Effector memory CD8-positive, alpha-beta T cell (primary cell): ENCODE measurements around the gene C9orf50.
A peak's percentile ranks its signal among the peaks of the same experiment; 100 is the strongest.

Source experiments
- ATAC-seq: fragments of 150-1000 bp; cut with Tn5 transposase; replicated peaks from 2 replicates; pipeline ENCODE4 v1.10.0; 2021; ENCODE audit warnings: mild to moderate bottlenecking, moderate library complexity
- DNase-seq, 3 experiments: peaks; one replicate each; pipeline ENCODE4 v3.0.0; 2021
- H3K27ac Mint-ChIP-seq, 2 donors: one replicate each; pipeline ENCODE4 v1.8.0; 2022; ENCODE audit warnings: mild to moderate bottlenecking in 2 of 2, mixed read lengths in 2 of 2, moderate library complexity in 2 of 2
- H3K27me3 Mint-ChIP-seq, 2 donors: one replicate each; pipeline ENCODE4 v1.8.0; 2022; ENCODE audit warnings: mixed read lengths in 2 of 2
- H3K36me3 Mint-ChIP-seq: one replicate; pipeline ENCODE4 v1.8.0; 2022; ENCODE audit warnings: mild to moderate bottlenecking, moderate library complexity, mixed read lengths; ENCODE audit not compliant: insufficient read depth
- H3K4me1 Mint-ChIP-seq, 2 donors: one replicate each; pipeline ENCODE4 v1.8.0; 2022; ENCODE audit warnings: low read depth in 2 of 2, mixed read lengths in 2 of 2
- H3K4me3 Mint-ChIP-seq, 2 donors: one replicate each; pipeline ENCODE4 v1.8.0; 2022; ENCODE audit warnings: mild to moderate bottlenecking in 2 of 2, mixed read lengths in 2 of 2, moderate library complexity in 2 of 2
- H3K9me3 Mint-ChIP-seq, 2 donors: one replicate each; pipeline ENCODE4 v1.8.0; 2022; ENCODE audit warnings: mixed read lengths in 2 of 2

The C9orf50 gene

GRCh38 chr9:129608561-129609481 is 12.1 kb downstream of the C9orf50 start:
- peak overlapping the region; percentile 38 to 61 for H3K4me3 Mint-ChIP-seq
- H3K36me3 Mint-ChIP-seq, result peaks cover 20% of the 10 kb centered on the region
- H3K27ac Mint-ChIP-seq, result peak overlapping the region; percentile 90 to 96
- peaks cover 41 to 48% of the 10 kb centered on the region in 2 donors for H3K4me1 Mint-ChIP-seq
- no peaks in the 10 kb centered on the region for H3K9me3 Mint-ChIP-seq
- no peak for ATAC-seq
- DNase-seq, result no peak
- H3K27me3 Mint-ChIP-seq, result peaks cover 0 to 5% of the 10 kb centered on the region in 2 donors

GRCh38 chr9:129607027-129607387 is 13.9 kb downstream of the C9orf50 start:
- no peak for DNase-seq
- Mint-ChIP-seq H3K36me3 (peaks cover 20% of the 10 kb centered on the region), H3K27me3 (no peaks in the 10 kb centered on the region), H3K4me3 (peak overlapping the region in 1 of 2 donors; percentile 65), H3K9me3 (no peaks in the 10 kb centered on the region), H3K4me1 (peaks cover 51 to 53% of the 10 kb centered on the region in 2 donors), H3K27ac (peak overlapping the region; percentile 83 to 90)
- ATAC-seq, result no peak

- H3K4me3 Mint-ChIP-seq, result no peak overlapping the region
- DNase-seq (no peak), ATAC-seq (no peak)
- H3K36me3 Mint-ChIP-seq, result peaks cover 20% of the 10 kb centered on the region
- H3K9me3 Mint-ChIP-seq, result no peaks in the 10 kb centered on the region
- no peaks in the 10 kb centered on the region for H3K27me3 Mint-ChIP-seq
- H3K4me1 Mint-ChIP-seq, result peaks cover 51 to 53% of the 10 kb centered on the region in 2 donors
- H3K27ac Mint-ChIP-seq, result peak overlapping the region; percentile 83 to 90
These were observed 14.5 kb downstream of the C9orf50 start for GRCh38 chr9:129606161-129607026.

GRCh38 chr9:129604766-129605163 is 16.1 kb downstream of the C9orf50 start:
- Mint-ChIP-seq H3K4me3 (peak overlapping the region in 1 of 2 donors; percentile 20), H3K36me3 (peaks cover 9% of the 10 kb centered on the region)
- no peak for ATAC-seq

GRCh38 chr9:129604056-129604765 is 16.7 kb downstream of the C9orf50 start:
- peak overlapping the region in 1 of 2 donors; percentile 20 for H3K4me3 Mint-ChIP-seq
- no peaks in the 10 kb centered on the region for H3K27me3 Mint-ChIP-seq
- DNase-seq (no peak), ATAC-seq (no peak)
- H3K27ac Mint-ChIP-seq, result peak overlapping the region in 1 of 2 donors; percentile 80
- H3K36me3 Mint-ChIP-seq, result peaks cover 6% of the 10 kb centered on the region
- H3K4me1 Mint-ChIP-seq, result peaks cover 37 to 42% of the 10 kb centered on the region in 2 donors
- no peaks in the 10 kb centered on the region for H3K9me3 Mint-ChIP-seq

More at GRCh38 chr9:129604766-129605163, 16.1 kb downstream of the C9orf50 start:
- Mint-ChIP-seq H3K9me3 (no peaks in the 10 kb centered on the region), H3K27me3 (no peaks in the 10 kb centered on the region), H3K27ac (peak overlapping the region in 1 of 2 donors; percentile 80), H3K4me1 (peaks cover 41 to 45% of the 10 kb centered on the region in 2 donors)
- no peak for DNase-seq

- peak overlapping the region; percentile 41 to 64 for H3K27ac Mint-ChIP-seq
These were observed 18.1 kb downstream of the C9orf50 start for GRCh38 chr9:129602598-129603415.

GRCh38 chr9:129601082-129601674 is 19.7 kb downstream of the C9orf50 start:
- Mint-ChIP-seq H3K4me1 (peaks cover 28 to 29% of the 10 kb centered on the region in 2 donors), H3K36me3 (no peaks in the 10 kb centered on the region), H3K9me3 (no peaks in the 10 kb centered on the region), H3K27ac (no peak overlapping the region), H3K27me3 (peaks cover 8 to 9% of the 10 kb centered on the region in 2 donors), H3K4me3 (no peak overlapping the region)
- DNase-seq, result no peak
- no peak for ATAC-seq

More at GRCh38 chr9:129602598-129603415, 18.1 kb downstream of the C9orf50 start:
- Mint-ChIP-seq H3K9me3 (no peaks in the 10 kb centered on the region), H3K36me3 (no peaks in the 10 kb centered on the region), H3K4me3 (peak overlapping the region in 1 of 2 donors; percentile 3), H3K4me1 (peaks cover 31 to 40% of the 10 kb centered on the region in 2 donors), H3K27me3 (peaks cover 8 to 9% of the 10 kb centered on the region in 2 donors)
- ATAC-seq, result peak; percentile 47
- no peak for DNase-seq

GRCh38 chr9:129598089-129598596 is 22.8 kb downstream of the C9orf50 start:
- Mint-ChIP-seq H3K4me3 (peak overlapping the region; percentile 15 to 60), H3K27me3 (peaks cover 8 to 9% of the 10 kb centered on the region in 2 donors), H3K9me3 (no peaks in the 10 kb centered on the region), H3K4me1 (peaks cover 21 to 23% of the 10 kb centered on the region in 2 donors), H3K36me3 (peaks cover 7% of the 10 kb centered on the region), H3K27ac (peak overlapping the region; percentile 54 to 59)
- ATAC-seq (peak; percentile 16), DNase-seq (no peak)

GRCh38 chr9:129597355-129598088 is 23.4 kb downstream of the C9orf50 start:
- Mint-ChIP-seq H3K27ac (peak overlapping the region; percentile 54 to 59), H3K27me3 (peaks cover 8 to 9% of the 10 kb centered on the region in 2 donors), H3K36me3 (peaks cover 7% of the 10 kb centered on the region), H3K9me3 (no peaks in the 10 kb centered on the region), H3K4me1 (peaks cover 16 to 17% of the 10 kb centered on the region in 2 donors), H3K4me3 (peak overlapping the region; percentile 15 to 60)
- ATAC-seq, result peak; percentile 83
- peak in 1 of 3 experiments; percentile 27 for DNase-seq

- peaks cover 13 to 16% of the 10 kb centered on the region in 2 donors for H3K4me1 Mint-ChIP-seq
- H3K9me3 Mint-ChIP-seq, result no peaks in the 10 kb centered on the region
- H3K27me3 Mint-ChIP-seq, result peaks cover 8 to 9% of the 10 kb centered on the region in 2 donors
- H3K36me3 Mint-ChIP-seq, result peaks cover 7% of the 10 kb centered on the region
- DNase-seq (no peak), ATAC-seq (no peak)
- peak overlapping the region in 1 of 2 donors; percentile 44 for H3K27ac Mint-ChIP-seq
- H3K4me3 Mint-ChIP-seq, result peak overlapping the region; percentile 41 to 45
These were observed 24.2 kb downstream of the C9orf50 start for GRCh38 chr9:129596541-129597331.
